HG03439 (cell line): ENCODE data around the gene CDCA7L.

Experiments
- ATAC-seq: cut with Tn5 transposase; IDR thresholded peaks from one replicate; pipeline ENCODE4 v1.9.1; 2021; ENCODE audit warnings: mild to moderate bottlenecking, moderate library complexity; ENCODE audit not compliant: unreplicated experiment

The CDCA7L gene, protein sequence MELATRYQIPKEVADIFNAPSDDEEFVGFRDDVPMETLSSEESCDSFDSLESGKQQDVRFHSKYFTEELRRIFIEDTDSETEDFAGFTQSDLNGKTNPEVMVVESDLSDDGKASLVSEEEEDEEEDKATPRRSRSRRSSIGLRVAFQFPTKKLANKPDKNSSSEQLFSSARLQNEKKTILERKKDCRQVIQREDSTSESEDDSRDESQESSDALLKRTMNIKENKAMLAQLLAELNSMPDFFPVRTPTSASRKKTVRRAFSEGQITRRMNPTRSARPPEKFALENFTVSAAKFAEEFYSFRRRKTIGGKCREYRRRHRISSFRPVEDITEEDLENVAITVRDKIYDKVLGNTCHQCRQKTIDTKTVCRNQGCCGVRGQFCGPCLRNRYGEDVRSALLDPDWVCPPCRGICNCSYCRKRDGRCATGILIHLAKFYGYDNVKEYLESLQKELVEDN

DNA sequence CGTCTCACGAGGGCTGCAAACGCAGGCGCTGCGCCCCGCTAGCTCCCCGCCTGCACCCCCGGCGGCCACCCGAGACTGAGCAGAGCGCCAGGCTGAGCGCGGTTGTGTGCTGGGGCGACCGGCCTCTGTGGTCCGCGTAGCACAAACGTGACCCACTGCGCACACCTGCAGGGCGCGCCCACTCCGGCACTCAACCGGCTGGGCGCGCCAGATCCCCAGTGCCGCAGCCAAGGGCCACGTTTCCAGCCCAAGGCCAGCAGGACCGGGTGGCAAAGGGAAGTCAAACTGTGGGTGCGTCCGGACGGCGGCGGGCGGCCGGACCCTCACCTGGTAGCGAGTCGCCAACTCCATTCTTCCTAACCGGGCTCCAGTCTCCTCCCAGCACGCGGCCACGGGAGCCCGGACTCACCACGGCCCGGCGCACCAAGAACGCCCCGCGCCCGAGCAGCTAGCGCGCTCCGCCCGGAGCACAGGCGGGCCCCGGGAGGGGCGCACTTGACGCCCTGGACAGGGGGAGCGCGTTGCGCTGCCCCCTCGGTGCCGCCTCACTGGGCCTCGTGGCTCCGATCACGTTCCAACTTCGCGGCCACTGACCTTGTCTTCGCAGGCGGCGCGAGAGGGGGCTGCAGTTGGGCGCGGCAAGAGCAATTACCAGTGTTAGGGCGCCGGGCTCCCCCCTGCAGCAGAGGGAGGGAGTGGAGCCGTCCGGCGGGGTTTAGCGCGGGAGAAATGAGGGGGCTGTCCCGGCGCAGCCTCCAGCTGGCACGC lies at the start of gene CDCA7L:
CDCA7L (minus strand) TSS at position 446 of the 768 bp plus-strand sequence; CDS start at position 351, 95 bp downstream.
- ATAC-seq: peak; percentile 92

DNA sequence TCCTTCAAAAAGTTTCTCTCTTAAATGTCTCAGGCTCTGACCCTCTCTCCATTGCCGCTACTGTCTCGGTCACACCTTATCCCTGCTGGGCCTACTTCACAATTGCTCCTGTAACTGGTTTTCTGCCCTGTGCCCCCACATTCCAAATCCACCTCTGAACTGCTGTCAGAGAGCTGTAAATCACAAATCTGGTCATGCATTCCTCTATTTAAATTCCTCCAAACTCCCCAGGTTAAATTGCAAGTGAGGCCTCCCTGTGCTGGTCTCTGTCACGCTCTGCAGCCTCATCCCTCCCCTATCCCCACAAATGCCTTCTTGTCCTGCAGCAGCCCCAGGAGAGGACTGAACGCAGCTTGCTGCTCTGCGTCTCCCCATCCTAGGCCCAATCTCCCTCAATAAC lies 40.4 kb upstream of the CDCA7L start:
- ATAC-seq: no peak

DNA sequence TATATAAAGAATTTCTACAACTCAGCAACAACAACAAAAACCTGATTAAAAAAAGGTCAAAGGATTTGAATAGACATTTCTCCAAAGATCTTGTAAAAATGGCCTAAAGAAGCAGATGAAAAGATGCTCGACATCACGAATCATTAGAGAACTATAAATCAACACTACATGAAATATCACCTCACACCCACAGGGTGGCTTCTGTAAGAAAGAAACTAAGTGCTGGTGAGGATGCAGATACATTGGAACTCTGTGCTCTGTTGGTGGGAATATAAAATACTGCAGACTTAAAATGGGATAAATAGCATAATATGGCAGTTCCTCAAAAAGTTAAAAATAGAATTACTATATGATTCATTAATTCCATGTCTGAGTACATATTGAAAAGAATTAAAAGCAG lies 38.3 kb upstream of the CDCA7L start:
- no peak for ATAC-seq

DNA sequence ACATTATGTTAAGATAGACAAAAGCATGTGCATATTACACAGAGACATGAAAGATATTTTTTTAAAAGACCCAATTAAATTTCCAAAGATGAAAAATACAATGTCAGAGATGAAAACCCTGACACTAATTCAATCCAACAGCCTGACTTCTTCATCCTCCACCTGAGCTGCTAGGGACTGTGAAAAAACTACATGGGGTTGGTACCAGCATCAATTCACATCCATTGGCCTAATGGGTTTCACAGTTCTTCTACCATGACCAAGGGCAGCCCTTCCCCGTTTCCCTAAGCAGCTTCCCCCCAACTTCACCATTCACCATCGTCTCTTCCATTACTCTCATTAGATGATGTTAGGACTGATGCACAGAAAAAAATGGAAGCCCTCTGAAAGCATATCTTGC lies 37.4 kb upstream of the CDCA7L start:
- no peak for ATAC-seq

DNA sequence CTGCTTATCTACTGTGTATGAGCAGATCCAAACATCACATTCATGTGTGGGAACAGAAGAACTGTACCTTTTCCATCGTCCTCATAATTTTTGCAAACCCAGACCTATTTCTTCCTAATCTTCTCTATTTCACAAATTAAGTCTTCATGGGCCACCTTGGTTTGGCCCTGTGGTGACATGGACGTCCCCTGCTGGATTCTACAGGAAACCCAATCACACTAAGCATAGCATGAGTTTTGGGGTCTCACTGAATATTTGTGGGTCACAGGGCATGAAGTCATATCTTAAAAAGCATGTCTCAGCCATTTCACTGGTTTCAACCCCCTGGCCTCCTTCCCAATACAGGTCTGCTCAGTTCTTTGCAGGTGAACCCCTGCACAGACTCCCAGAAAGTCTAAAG lies 35.8 kb upstream of the CDCA7L start:
- no peak for ATAC-seq

DNA sequence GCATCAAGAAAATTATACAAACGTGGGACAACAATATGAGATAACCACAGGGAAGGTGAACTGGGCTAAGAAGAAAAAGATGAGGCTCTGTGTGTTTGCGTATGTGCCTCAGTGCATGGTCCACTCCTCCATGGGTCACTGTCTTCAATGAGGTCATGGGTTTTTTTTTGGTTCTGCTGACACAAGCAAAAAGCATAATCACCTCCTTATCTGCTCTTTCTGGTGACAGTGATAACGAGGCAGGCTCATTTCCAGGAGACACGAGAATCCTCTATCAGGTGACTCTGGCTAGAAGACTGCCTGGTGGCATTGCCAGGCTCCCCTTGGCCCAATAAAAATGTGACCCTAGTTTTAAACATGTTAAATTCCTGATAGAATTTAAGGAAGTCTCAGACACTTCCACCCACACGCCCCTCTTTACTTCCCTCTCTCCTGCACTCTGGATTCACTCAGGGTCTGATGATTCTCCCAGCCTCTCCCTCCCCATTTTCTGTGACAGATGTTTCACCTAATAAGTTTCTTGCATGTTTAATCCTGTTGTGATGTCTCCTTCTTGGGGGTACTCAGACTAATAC lies 35.3 kb upstream of the CDCA7L start:
- ATAC-seq: no peak

DNA sequence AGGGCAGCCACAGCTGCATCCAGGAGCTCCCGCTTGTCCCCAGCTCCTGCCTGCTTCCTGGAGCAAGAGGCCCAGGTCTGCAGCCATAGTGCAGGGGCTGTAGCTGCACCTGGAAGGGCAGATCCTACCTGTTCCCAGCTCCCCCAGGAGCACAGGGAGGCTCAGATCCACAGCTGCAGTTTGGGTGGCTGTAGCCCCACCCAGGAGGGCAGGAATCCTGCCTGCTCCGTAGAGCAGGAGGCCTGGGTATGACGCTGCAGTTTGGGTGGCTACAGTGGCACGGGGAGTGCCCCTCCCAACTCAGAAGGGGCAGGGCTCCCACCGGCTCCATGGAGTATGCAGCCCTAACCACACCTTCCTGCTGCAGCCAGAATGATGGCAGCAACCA lies 26.7 kb upstream of the CDCA7L start:
- ATAC-seq: no peak

DNA sequence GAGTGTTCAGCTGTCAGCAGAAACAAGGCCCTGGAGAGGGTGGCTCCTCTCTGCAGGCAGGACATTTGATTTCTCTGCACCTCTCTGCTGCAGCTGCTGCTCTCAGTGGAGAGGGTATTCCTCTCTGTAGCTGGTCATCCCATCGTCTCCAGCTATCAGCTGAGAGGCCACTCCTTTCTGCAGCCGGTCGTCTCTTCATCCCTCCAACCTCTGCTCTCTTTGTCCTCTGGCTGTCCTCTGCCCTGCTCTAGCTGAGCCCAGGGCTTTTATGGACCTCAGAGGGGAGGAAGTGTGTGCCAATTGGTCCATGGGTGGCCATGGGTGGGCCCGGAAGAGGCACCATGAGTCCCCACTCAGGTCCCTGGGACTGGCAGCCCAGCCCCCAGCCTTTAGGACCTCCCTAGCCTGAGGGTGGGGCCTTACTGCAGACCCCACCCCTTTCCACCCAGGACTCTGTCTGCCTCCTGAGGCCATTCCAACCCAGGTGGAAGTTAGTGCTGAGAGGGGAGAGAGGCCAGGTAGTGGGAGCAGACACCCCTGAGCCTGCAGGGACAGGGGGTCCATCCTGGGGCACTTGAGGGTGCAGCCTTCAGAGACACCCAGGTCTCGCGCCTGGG lies 26.2 kb upstream of the CDCA7L start:
- no peak for ATAC-seq

DNA sequence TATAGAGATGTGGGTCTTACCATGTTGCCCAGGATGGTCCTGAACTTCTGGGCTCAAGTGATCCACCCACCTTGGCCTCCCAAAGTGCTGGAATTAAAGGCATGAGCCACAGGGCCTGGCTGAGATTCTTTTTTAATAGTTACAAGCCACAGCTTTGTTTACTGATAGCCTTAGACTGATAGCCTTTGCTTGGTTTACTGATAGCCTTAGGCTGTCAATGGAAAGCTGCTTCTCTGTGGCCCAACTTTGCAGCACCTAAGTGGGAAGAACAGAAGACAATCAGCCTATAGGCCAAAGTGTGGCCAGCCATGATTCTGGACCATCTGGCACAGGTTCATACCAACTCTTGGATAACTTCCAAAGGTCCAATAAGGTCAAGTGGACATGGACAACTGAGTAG lies 24.1 kb upstream of the CDCA7L start:
- ATAC-seq: no peak

DNA sequence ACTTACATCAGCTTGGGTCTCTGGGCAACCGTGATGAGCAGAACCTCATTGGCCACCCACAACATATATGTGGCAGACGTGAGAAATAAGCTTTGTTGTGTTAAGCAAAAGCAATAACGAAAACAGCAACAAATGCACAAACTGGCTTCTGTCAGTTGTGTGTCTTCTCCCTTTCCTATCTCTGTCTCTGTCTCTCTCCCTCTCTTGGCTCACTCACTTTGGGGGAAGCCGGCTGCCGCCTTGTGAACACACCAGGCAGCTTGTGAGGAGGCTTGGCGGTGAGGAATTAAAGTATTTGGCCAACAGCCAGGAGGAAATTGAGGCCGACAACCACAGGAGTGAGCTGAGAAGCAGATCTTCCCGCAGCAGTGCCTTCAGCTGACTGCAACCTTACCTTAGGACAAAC lies 21.9 kb upstream of the CDCA7L start:
- ATAC-seq: no peak

DNA sequence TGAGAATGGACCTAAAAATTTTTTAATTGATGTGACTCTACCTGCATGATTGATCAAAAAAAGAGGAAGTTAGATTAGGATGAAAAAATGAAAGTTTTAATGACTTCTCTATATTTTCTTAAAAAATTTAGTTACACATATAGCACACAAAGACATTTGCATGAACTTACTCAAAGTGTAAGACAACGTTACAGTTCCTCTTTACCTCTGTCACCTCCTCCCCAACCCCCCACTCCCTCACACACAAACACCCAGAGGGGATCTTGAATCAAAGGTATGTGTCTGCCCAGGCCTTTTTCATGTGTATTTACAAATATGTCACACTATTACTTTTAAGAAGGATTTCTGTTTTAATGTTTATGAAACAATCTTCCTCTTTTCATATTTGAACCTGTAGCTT lies 20.6 kb upstream of the CDCA7L start:
- ATAC-seq: peak; percentile 91

DNA sequence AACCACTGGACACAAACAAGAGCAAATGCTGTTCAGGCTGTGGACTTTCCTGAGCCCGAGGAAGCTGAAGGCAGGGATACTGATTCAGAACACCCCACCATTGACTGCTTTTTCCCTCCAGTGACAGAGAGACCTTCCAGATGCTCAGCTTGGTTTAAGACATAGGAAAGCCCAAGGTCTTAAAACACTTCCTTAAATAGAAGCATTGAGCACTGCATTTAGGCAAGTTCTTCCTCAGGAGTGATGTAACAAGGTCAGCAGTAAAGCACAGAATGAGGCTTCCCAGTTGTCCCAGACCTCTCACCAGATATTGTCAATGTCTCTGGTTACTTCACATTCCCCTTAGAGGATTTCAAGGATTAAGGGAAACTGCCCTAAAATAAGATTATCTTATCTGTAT lies 19.6 kb upstream of the CDCA7L start:
- ATAC-seq: no peak

DNA sequence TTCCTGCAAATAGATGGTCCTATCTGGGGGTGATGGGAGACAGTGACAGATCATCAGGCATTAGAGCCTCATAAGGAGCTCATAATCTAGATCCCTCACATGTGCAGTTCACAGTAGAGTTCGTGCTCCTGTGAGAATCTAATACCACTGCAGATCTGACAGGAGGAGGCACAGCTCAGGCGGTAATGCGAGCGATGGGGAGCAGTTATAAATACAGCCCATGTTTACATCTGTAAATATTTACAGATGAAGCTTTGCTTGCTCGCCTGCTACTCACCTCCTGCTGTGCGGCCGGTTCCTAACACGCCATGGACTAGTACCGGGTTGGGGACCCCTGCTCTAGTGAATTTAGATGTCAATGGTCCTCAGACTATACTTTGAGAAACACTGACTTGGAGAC lies 17.0 kb upstream of the CDCA7L start:
- no peak for ATAC-seq

DNA sequence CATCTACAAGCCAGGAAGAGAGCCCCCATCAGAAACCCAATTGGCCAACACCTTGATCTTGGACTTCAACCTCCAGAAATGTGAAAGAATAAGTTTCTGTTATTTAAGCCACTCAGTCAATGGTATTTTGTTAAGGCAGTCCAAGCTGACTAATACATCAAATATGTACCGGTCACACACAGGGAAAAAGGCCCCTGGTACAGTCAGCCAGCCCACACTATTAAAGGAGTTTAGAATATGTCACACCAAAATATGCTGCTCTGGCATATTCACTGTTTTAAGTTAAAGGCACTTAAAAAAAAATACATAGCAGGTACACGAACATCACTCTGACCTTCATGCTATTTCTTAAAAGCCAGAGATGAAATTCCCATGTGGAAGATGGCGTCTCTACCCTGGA lies 15.2 kb upstream of the CDCA7L start:
- ATAC-seq: no peak

DNA sequence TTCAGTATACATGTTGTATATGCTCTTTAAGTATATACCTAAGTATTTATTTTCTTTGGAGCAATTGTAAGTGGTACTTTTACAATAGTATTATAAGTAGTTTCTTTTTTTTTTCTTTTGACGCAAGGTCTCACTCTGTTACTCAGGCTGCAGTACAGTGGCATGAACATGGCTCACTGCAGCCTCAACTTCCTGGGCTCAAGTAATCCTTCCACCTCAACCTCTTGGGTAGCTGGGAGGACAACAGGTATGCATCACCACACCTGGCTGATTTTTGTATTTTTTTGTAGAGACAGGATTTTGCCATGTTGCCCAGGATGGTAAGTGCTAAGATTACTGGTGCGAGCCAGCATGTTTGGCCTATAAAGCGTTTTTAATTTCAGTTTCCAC lies 13.7 kb upstream of the CDCA7L start:
- no peak for ATAC-seq

DNA sequence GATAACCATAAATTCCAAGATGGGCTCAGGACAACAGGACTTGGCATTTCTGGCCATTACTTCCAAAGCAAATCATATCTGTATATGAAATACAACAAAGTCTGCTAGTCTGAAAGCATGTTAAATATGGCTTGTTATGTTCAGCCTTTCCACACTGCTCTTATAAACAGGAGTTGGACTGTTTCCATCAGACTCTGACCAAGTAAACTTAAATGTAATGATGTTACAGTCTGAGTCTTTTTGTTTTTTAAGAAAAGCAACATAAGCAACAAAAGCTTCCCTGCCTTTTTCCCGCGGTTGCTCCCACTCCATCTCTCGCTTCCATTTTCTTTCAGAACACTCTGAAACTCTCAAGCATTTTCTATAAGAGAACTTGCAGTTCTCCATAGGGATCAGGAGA lies 8.1 kb upstream of the CDCA7L start:
- ATAC-seq: no peak

DNA sequence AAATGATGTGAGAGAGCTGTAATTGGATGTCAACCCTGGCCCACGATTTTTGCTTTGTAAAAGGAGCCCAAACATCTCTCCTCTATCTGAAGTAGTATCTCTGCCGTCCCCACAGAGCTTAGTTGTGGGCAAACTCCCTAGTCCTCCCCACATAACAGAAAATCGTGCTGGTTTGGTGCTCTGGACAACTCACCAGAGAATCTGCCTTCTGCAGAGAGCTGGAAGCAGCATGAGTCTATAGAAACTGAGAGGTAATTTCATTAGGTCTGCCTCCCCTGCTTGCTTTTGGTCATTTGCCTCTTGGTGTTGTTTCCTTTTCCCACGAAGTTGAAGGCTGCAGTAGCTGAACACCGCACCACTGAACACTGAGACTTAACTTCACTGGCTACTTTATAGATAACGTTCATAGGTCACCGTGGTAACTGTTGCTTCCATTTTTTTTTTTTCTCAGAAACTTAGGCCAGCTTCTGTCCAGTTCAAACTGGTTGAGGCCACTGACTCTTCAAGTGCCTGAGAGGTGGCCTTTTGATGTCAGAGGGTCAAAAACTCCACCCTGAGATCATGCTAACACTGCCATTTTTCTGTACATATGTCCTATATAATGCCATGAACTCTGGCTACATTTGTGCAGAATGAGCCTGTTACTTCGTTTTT lies 3.3 kb upstream of the CDCA7L start:
- ATAC-seq: no peak

DNA sequence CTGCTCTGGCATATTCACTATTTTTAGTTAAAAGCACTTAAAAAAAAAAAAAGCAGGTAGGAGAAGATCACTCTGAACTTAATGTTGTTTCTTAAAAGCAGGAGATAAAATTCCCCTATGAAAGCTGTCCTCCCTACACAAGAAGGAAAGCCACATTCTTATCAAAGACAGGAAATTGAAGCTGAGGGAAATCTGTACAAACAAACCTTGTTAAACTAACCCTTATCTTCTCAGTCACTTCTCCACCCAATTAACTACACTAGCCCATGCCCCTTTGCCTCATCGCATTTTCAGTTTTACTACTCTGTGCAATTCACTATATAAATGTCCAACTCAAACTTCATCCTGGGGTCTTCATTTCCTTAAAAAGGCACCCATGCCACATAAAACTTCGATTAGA lies 2.7 kb upstream of the CDCA7L start:
- no peak for ATAC-seq

DNA sequence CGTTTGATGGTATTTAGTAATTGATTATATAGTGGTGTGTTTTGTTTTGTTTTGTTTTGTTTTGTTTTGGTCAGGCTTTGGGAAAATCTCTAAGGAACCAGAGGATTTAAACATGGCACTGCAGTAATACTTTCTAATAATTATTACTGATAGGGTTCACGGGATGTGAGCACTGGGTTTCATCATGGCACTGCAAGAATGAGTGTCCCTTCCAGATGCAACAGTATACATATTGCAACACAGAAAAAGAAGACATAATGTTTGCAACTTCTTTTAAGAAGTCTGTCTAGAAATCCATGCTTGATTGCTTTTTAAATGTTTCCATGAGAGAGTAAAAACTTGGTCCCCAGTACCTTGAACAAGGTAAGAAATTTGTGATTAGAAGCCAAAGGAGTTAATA lies 2.2 kb upstream of the CDCA7L start:
- ATAC-seq: no peak

DNA sequence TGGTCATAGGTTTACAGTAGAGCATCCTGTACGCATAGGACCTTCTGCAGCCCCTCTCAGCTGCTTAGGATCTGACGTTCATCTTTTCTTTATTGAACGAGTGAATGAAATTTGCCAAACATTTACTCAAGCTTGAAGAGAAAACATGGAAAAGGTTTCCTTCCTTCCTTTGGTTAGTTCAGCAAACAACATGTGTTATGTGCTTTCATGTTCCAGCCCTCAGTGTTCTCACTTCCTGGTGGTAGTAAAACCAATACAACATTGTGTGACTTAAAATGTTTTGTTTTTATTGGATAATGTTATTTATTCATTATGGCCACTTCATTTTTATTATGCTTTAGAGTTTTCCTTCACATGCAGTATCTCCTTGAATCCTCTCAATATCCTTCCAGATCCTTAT lies 1.4 kb upstream of the CDCA7L start:
- ATAC-seq: no peak

DNA sequence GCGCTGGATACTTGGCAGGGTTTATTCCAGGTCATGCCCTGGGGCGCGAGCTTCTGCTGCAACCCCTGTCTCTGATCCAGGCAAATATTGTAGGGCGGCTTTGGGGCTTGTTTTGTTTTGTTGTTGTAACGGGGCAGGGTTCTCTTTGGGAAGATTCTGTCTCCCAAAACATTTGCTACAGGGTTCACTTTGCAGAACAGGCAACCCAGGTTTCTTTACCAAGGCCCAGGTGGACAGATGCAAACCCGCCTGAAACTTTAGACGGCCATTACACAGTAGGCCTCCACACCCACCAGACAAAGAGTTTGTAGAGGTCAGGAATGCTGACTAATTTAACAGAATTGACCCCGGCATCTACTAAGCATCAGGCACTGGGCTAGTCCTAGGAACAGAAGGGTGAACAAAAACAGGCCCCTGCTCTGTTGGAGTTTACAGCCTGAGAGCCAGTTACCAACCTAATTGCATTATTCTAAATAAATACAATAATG lies 567 bp upstream of the CDCA7L start:
- ATAC-seq: no peak
